SK-N-SH (cell line): ENCODE results near the gene CYS1. TPM values are rescaled to one million over a fixed set of nuclear protein-coding genes. Genes with fewer than 3 reads are reported as not detected.
A peak's percentile ranks its signal among the peaks of the same experiment; 100 is the strongest.

Source experiments
- CTCF ChIA-PET: fragments of 300-600, 350-600 bp; formaldehyde crosslinking; extraction: SDS; loops from one replicate; lab custom pipeline; 2021; lab: Yijun Ruan, JAX
- POLR2A ChIA-PET: fragments of 350-600 bp; sonication (Branson Sonifier 250); formaldehyde crosslinking; extraction: SDS; loops from one replicate; lab custom pipeline; 2020; ENCODE audit warnings: antibody characterized with exemption, inconsistent platforms; lab: Yijun Ruan, JAX
- DNase-seq: peaks from one replicate; pipeline ENCODE4 v3.0.0; 2012
- H2AFZ ChIP-seq: fragments of 200-600 bp; sonication (generic); 2 replicates; pipeline ENCODE4 v1.8.1; 2016; ENCODE audit warnings: antibody characterized with exemption, mild to moderate bottlenecking, low read depth
- H3F3A ChIP-seq: fragments of 200-600 bp; sonication (generic); replicated peaks from 2 replicates; pipeline ENCODE3; 2016; ENCODE audit warnings: antibody characterized with exemption, mild to moderate bottlenecking; ENCODE audit not compliant: insufficient read depth
- H3K27ac ChIP-seq, 2 experiments: fragments of 200-500 bp in 1 of 2; fragments of 200-600 bp in 1 of 2; sonication (Bioruptor generic) in 1 of 2; sonication (generic), shearing (Covaris generic) in 1 of 2; 2 replicates each; pipeline versions ENCODE4 v1.5.1 to v1.6.1; 2014 to 2016; ENCODE audit warnings: low read depth in 2 of 2, inconsistent platforms in 1 of 2, low read length in 1 of 2, mild to moderate bottlenecking in 1 of 2, mixed read lengths in 1 of 2
- H3K27me3 ChIP-seq: fragments of 200-600 bp; sonication (generic), shearing (Covaris generic); 2 replicates; pipeline ENCODE4 v1.6.1; 2016; ENCODE audit warnings: mixed run types; ENCODE audit not compliant: insufficient read depth
- H3K36me3 ChIP-seq, 2 experiments: fragments of 200-500 bp in 1 of 2; fragments of 200-600 bp in 1 of 2; sonication (Bioruptor generic) in 1 of 2; sonication (generic) in 1 of 2; replicated peaks in 1 of 2; 2 replicates each; pipeline versions ENCODE3 to v1.5.1; 2014 to 2016; ENCODE audit warnings: low read length in 1 of 2, mild to moderate bottlenecking in 1 of 2; ENCODE audit not compliant: insufficient read depth in 2 of 2, control insufficient read depth in 1 of 2
- H3K4me1 ChIP-seq, 2 experiments: fragments of 200-500 bp in 1 of 2; fragments of 200-600 bp in 1 of 2; sonication (Bioruptor generic) in 1 of 2; sonication (generic), shearing (Covaris generic) in 1 of 2; 2 replicates each; pipeline versions ENCODE4 v1.5.1 to v1.6.1; 2014 to 2016; ENCODE audit warnings: low read depth in 1 of 2, low read length in 1 of 2, mixed run types in 1 of 2; ENCODE audit not compliant: insufficient read depth in 2 of 2, control insufficient read depth in 1 of 2
- H3K4me2 ChIP-seq: fragments of 200-600 bp; sonication (generic), shearing (Covaris generic); 2 replicates; pipeline ENCODE4 v1.6.1; 2017; ENCODE audit warnings: mixed run types
- H3K4me3 ChIP-seq, 2 experiments: fragments of 200-500 bp in 1 of 2; fragments of 200-600 bp in 1 of 2; sonication (Bioruptor generic) in 1 of 2; sonication (generic), shearing (Covaris generic) in 1 of 2; 2 replicates each; pipeline versions ENCODE4 v1.5.1 to v1.8.1; 2014 to 2016; ENCODE audit warnings: low read depth in 2 of 2, inconsistent platforms in 1 of 2, low read length in 1 of 2, mild to moderate bottlenecking in 1 of 2, mixed read lengths in 1 of 2, moderate library complexity in 1 of 2
- H3K79me2 ChIP-seq: fragments of 200-600 bp; sonication (generic); 2 replicates; pipeline ENCODE4 v1.8.1; 2017; ENCODE audit warnings: mild to moderate bottlenecking; ENCODE audit not compliant: insufficient read depth
- H3K9ac ChIP-seq: fragments of 200-600 bp; sonication (generic); 2 replicates; pipeline ENCODE4 v1.6.1; 2017; ENCODE audit warnings: mixed run types
- H3K9me2 ChIP-seq: fragments of 200-600 bp; sonication (generic); 2 replicates; pipeline ENCODE4 v1.6.1; 2017; ENCODE audit warnings: mixed run types
- H3K9me3 ChIP-seq: fragments of 200-600 bp; sonication (generic); 2 replicates; pipeline ENCODE4 v1.6.1; 2017; ENCODE audit warnings: mixed run types, mild to moderate bottlenecking, moderate library complexity
- H4K20me1 ChIP-seq: fragments of 200-600 bp; sonication (generic); 2 replicates; pipeline ENCODE4 v1.6.1; 2017; ENCODE audit warnings: mild to moderate bottlenecking, mixed run types; ENCODE audit not compliant: insufficient read depth
- CHD2 ChIP-seq: fragments of 150-350 bp; IDR thresholded peaks from 2 replicates; pipeline ENCODE4 v1.6.1; 2018; ENCODE audit warnings: low read length; ENCODE audit not compliant: partially characterized antibody
- ELF1 ChIP-seq: IDR thresholded peaks from 2 replicates; pipeline ENCODE4 v1.4.0; 2012
- FOXJ3 ChIP-seq: sonication (generic); formaldehyde crosslinking; IDR thresholded peaks from 2 replicates; pipeline ENCODE4 v1.5.1; 2020; ENCODE audit warnings: mild to moderate bottlenecking, missing genetic modification reagents
- FOXM1 ChIP-seq: IDR thresholded peaks from 2 replicates; pipeline ENCODE4 v1.4.0; 2012; ENCODE audit warnings: low read depth, mild to moderate bottlenecking
- GABPA ChIP-seq: IDR thresholded peaks from 2 replicates; pipeline ENCODE4 v1.4.0; 2012; ENCODE audit warnings: low read depth, mild to moderate bottlenecking
- MEF2A ChIP-seq: IDR thresholded peaks from 2 replicates; pipeline ENCODE4 v1.4.0; 2012; ENCODE audit warnings: low read depth, borderline replicate concordance
- RAD21 ChIP-seq: IDR thresholded peaks from 2 replicates; pipeline ENCODE4 v1.6.1; 2012; ENCODE audit warnings: mild to moderate bottlenecking, low read length
- RCOR1 ChIP-seq: fragments of 150-350 bp; IDR thresholded peaks from 2 replicates; pipeline ENCODE4 v1.6.1; 2017; ENCODE audit warnings: antibody characterized with exemption, low read length
- RFX5 ChIP-seq: IDR thresholded peaks from 2 replicates; pipeline ENCODE4 v1.6.1; 2012; ENCODE audit warnings: mild to moderate bottlenecking, improper control_type of control experiment, low read length
- RXRA ChIP-seq: IDR thresholded peaks from 2 replicates; pipeline ENCODE4 v1.4.0; 2012; ENCODE audit warnings: low read depth, mild to moderate bottlenecking, borderline replicate concordance
- SMC3 ChIP-seq: IDR thresholded peaks from 2 replicates; pipeline ENCODE4 v1.6.1; 2012; ENCODE audit warnings: low read depth, low read length, improper control_type of control experiment
- TAF1 ChIP-seq: IDR thresholded peaks from 2 replicates; pipeline ENCODE4 v1.6.1; 2012; ENCODE audit warnings: low read depth, mild to moderate bottlenecking, low read length, moderate library complexity, borderline replicate concordance
- YY1 ChIP-seq: IDR thresholded peaks from 2 replicates; pipeline ENCODE4 v1.4.0; 2012; ENCODE audit warnings: low read depth, mild to moderate bottlenecking
- WGBS: methylation state at CpG from one replicate; pipeline ENCODE4 v1.1.6; 2017; ENCODE audit warnings: low lambda C conversion rate; 5-methylcytosine and 5-hydroxymethylcytosine counted together
- polyA plus RNA-seq, 3 experiments: library from polyadenylated mRNA; depleted of rRNA; stranded (reverse); fragments of >200 nt; gene quantifications; 2 replicates each; pipeline ENCODE4 v1.2.3, GENCODE V29; 2012
- TF ChIP-seq, protein P1 (sequence below): fragments of 150-350 bp; IDR thresholded peaks from 2 replicates; pipeline ENCODE4 v1.6.1; 2017; ENCODE audit warnings: antibody characterized with exemption, low read length, low read depth, borderline replicate concordance
- TF ChIP-seq, protein P2 (sequence below): IDR thresholded peaks from 2 replicates; pipeline ENCODE4; 2012
- TF ChIP-seq, protein P3 (sequence below): IDR thresholded peaks from 2 replicates; pipeline ENCODE4 v1.4.0; 2012; ENCODE audit warnings: low read depth, borderline replicate concordance
- TF ChIP-seq, protein P4 (sequence below): IDR thresholded peaks from 2 replicates; pipeline ENCODE4 v1.4.0; 2012; ENCODE audit warnings: low read depth, borderline replicate concordance

CYS1 gene
- polyA plus RNA-seq, 1 of the 3 experiments (the other 2 are of a cell fraction), result 1.2 TPM

DNA sequence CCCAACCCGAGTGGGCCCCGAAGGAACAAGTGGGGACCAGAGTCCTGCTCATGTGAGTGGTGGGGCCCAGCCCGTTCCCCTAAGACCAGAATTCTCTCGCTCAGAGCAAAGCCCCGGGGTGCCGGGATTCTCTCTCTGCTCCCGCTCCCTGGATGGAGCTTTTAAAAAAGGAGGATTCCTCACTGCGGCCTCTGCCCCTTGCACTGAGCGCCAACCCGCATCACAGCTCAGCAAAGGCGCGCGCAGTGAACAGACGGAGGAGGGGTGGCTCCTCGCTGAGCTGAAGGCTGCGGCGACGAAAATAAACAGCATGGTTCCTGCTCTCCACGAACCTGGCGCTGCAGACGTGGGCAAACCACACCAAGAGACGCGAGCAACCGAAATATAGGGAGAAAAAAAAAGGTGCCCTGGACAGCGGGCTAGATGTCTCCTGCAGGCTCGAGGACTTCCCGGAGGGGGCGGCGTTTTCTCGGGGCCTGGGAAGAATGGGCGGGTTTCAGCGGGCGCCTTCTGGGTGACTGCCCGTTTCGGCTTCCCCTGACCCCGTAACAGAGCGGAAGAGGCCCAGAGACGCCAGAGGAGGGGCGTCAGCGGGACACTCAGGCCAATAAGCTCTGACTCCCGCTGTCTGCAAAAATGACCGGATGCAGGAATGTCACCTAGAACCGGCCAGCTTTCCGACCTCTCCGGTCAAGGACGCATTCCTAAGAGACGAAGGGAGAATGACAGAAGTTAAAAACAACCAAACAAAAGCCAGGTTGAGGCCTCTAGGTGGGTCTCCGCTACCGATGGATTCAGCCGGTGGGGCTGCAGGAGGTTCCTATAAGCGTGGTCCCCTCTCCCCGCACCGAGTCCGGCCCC is 37.7 kb downstream of the CYS1 start:
- TF ChIP-seq, protein P1, sequence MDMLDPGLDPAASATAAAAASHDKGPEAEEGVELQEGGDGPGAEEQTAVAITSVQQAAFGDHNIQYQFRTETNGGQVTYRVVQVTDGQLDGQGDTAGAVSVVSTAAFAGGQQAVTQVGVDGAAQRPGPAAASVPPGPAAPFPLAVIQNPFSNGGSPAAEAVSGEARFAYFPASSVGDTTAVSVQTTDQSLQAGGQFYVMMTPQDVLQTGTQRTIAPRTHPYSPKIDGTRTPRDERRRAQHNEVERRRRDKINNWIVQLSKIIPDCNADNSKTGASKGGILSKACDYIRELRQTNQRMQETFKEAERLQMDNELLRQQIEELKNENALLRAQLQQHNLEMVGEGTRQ, result no peak
- TF ChIP-seq SMC3 (no peak), RCOR1 (no peak), RXRA (no peak), RAD21 (no peak), FOXM1 (no peak), GABPA (no peak), ELF1 (no peak), TAF1 (no peak), CHD2 (no peak), RFX5 (no peak), MEF2A (no peak), FOXJ3 (CRISPR knock-in tag) (no peak), YY1 (no peak)
- TF ChIP-seq, protein P2, sequence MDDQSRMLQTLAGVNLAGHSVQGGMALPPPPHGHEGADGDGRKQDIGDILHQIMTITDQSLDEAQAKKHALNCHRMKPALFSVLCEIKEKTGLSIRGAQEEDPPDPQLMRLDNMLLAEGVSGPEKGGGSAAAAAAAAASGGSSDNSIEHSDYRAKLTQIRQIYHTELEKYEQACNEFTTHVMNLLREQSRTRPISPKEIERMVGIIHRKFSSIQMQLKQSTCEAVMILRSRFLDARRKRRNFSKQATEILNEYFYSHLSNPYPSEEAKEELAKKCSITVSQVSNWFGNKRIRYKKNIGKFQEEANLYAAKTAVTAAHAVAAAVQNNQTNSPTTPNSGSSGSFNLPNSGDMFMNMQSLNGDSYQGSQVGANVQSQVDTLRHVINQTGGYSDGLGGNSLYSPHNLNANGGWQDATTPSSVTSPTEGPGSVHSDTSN, result no peak
- TF ChIP-seq, protein P3, sequence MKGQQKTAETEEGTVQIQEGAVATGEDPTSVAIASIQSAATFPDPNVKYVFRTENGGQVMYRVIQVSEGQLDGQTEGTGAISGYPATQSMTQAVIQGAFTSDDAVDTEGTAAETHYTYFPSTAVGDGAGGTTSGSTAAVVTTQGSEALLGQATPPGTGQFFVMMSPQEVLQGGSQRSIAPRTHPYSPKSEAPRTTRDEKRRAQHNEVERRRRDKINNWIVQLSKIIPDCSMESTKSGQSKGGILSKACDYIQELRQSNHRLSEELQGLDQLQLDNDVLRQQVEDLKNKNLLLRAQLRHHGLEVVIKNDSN, result no peak
- TF ChIP-seq, protein P4, sequence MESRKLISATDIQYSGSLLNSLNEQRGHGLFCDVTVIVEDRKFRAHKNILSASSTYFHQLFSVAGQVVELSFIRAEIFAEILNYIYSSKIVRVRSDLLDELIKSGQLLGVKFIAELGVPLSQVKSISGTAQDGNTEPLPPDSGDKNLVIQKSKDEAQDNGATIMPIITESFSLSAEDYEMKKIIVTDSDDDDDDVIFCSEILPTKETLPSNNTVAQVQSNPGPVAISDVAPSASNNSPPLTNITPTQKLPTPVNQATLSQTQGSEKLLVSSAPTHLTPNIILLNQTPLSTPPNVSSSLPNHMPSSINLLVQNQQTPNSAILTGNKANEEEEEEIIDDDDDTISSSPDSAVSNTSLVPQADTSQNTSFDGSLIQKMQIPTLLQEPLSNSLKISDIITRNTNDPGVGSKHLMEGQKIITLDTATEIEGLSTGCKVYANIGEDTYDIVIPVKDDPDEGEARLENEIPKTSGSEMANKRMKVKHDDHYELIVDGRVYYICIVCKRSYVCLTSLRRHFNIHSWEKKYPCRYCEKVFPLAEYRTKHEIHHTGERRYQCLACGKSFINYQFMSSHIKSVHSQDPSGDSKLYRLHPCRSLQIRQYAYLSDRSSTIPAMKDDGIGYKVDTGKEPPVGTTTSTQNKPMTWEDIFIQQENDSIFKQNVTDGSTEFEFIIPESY, result no peak
- Histone ChIP-seq H4K20me1 (peaks cover 27% of the 10 kb centered on the region), H3F3A (peaks cover 21% of the 10 kb centered on the region), H3K9me2 (no peaks in the 10 kb centered on the region), H2AFZ (no peak overlapping the region), H3K27me3 (no peaks in the 10 kb centered on the region), H3K4me3 (peak overlapping the region in 1 of 2 experiments; percentile 30; a peak in 1 of 4 replicates), H3K27ac (no peak overlapping the region; a peak in 1 of 4 replicates), H3K9ac (0 out of 2 replicates have a peak overlapping the region, but pooled peaks have one; percentile 29), H3K79me2 (peaks cover 18% of the 10 kb centered on the region; the same call in 1 of the 2 replicates), H3K4me2 (peak overlapping the region; percentile 66; the same call in 1 of the 2 replicates), H3K4me1 (peaks cover 6 to 13% of the 10 kb centered on the region in 2 experiments; a peak in 1 of 4 replicates), H3K9me3 (no peaks in the 10 kb centered on the region), H3K36me3 (peaks cover 0 to 1% of the 10 kb centered on the region in 2 experiments)
- ChIA-PET CTCF (interaction anchor here (0.7 to 13.0 kb wide), 6 partner anchors 30 to 702 kb away, joined by 3 to 357 read pairs (median 98); no protein-coding TSS in a partner anchor), POLR2A (interaction anchor here (1.9 kb wide), 1 partner anchor 199 kb away, joined by 11 read pairs; the partner anchor contains the start of gene TAF1B)
- 77% methylated on average over 53 of the region's 54 CpGs for WGBS
- DNase-seq, result no peak
